ENCODE results near the gene AFF3. TPM values are rescaled to one million over a fixed set of nuclear protein-coding genes. Genes with fewer than 3 reads are reported as not detected.

Gene AFF3
- total RNA-seq, 2 experiments from 2014 or later: 3.1 to 3.5 TPM

- CTCF ChIA-PET: interaction anchor here (1.0 kb wide), 1 partner anchor 48 kb away, joined by 3 read pairs; no protein-coding TSS in a partner anchor
- H3K4me1 Mint-ChIP-seq (ENCODE audit: low read depth): no peaks in the 10 kb centered on the region
- no peaks in the 10 kb centered on the region for H3K27me3 Mint-ChIP-seq
- DNase-seq (no peak), ATAC-seq (no peak)
- H3K9me3 Mint-ChIP-seq: no peaks in the 10 kb centered on the region
- intact Hi-C loops (cut with micrococcal nuclease): no loop called here
- POLR2A ChIA-PET: no interaction called here
- no peak overlapping the region for H3K4me3 Mint-ChIP-seq
- H3K36me3 Mint-ChIP-seq (ENCODE audit: low read depth): no peaks in the 10 kb centered on the region
- no peak overlapping the region for H3K27ac Mint-ChIP-seq
- no peak for TF ChIP-seq CTCF (IDR thresholded peaks at IDR 0.05)
Observed at GRCh38 chr2:99678625-99679024, 463.8 kb downstream of the AFF3 start.

GRCh38 chr2:99677814-99678213, 464.6 kb downstream of the AFF3 start:
- no peak for TF ChIP-seq CTCF (IDR thresholded peaks at IDR 0.05)
- POLR2A ChIA-PET: no interaction called here
- no peak for DNase-seq
- H3K36me3 Mint-ChIP-seq (ENCODE audit: low read depth): no peaks in the 10 kb centered on the region
- intact Hi-C loops (cut with micrococcal nuclease): no loop called here
- ATAC-seq: no peak
- no peaks in the 10 kb centered on the region for H3K9me3 Mint-ChIP-seq
- CTCF ChIA-PET: interaction anchor here (1.0 kb wide), 1 partner anchor 49 kb away, joined by 3 read pairs; no protein-coding TSS in a partner anchor
- no peak overlapping the region for H3K4me3 Mint-ChIP-seq
- no peaks in the 10 kb centered on the region for H3K27me3 Mint-ChIP-seq
- H3K4me1 Mint-ChIP-seq (ENCODE audit: low read depth): no peaks in the 10 kb centered on the region
- no peak overlapping the region for H3K27ac Mint-ChIP-seq

GRCh38 chr2:99675130-99675661, 467.2 kb downstream of the AFF3 start:
- H3K27me3 Mint-ChIP-seq: no peaks in the 10 kb centered on the region
- no peak overlapping the region for H3K4me3 Mint-ChIP-seq
- ATAC-seq (no peak), DNase-seq (no peak)
- intact Hi-C loops (cut with micrococcal nuclease): no loop called here
- H3K36me3 Mint-ChIP-seq (ENCODE audit: low read depth): no peaks in the 10 kb centered on the region
- POLR2A ChIA-PET: no interaction called here
- no peaks in the 10 kb centered on the region for H3K4me1 Mint-ChIP-seq (ENCODE audit: low read depth)
- no peak for TF ChIP-seq CTCF (IDR thresholded peaks at IDR 0.05)
- CTCF ChIA-PET: no interaction called here
- no peaks in the 10 kb centered on the region for H3K9me3 Mint-ChIP-seq
- no peak overlapping the region for H3K27ac Mint-ChIP-seq

- Mint-ChIP-seq H3K4me1 (ENCODE audit: low read depth) (no peaks in the 10 kb centered on the region), H3K27me3 (no peaks in the 10 kb centered on the region), H3K27ac (no peak overlapping the region), H3K36me3 (ENCODE audit: low read depth) (peaks cover 1% of the 10 kb centered on the region), H3K9me3 (no peaks in the 10 kb centered on the region), H3K4me3 (no peak overlapping the region)
- ChIA-PET POLR2A (interaction anchor here (0.7 kb wide), 1 partner anchor 54 kb away, joined by 3 read pairs; no protein-coding TSS in a partner anchor), CTCF (no interaction called here)
- no peak for TF ChIP-seq CTCF (IDR thresholded peaks at IDR 0.05)
- DNase-seq: no peak
- ATAC-seq: no peak
- intact Hi-C loops (cut with micrococcal nuclease): no loop called here
Observed at GRCh38 chr2:99674090-99674489, 468.3 kb downstream of the AFF3 start.

GRCh38 chr2:99672766-99673350, 469.5 kb downstream of the AFF3 start:
- no peaks in the 10 kb centered on the region for H3K4me1 Mint-ChIP-seq (ENCODE audit: low read depth)
- H3K27me3 Mint-ChIP-seq: no peaks in the 10 kb centered on the region
- no peak for TF ChIP-seq CTCF (IDR thresholded peaks at IDR 0.05)
- intact Hi-C loops (cut with micrococcal nuclease): no loop called here
- no peaks in the 10 kb centered on the region for H3K9me3 Mint-ChIP-seq
- ATAC-seq (no peak), DNase-seq (no peak)
- no peak overlapping the region for H3K27ac Mint-ChIP-seq
- ChIA-PET CTCF (no interaction called here), POLR2A (no interaction called here)
- peaks cover 3% of the 10 kb centered on the region for H3K36me3 Mint-ChIP-seq (ENCODE audit: low read depth)
- no peak overlapping the region for H3K4me3 Mint-ChIP-seq

Measured in activated CD8-positive, alpha-beta T cell treated with anti-CD3 and anti-CD28 coated beads for 36 hours (primary cell).